ENCODE data around the gene ABCB8. TPM values are rescaled to one million over a fixed set of nuclear protein-coding genes. Genes with fewer than 3 reads are reported as not detected.

Gene ABCB8
- total RNA-seq, 1 donor from 2014 or later = 17.4 TPM

DNA sequence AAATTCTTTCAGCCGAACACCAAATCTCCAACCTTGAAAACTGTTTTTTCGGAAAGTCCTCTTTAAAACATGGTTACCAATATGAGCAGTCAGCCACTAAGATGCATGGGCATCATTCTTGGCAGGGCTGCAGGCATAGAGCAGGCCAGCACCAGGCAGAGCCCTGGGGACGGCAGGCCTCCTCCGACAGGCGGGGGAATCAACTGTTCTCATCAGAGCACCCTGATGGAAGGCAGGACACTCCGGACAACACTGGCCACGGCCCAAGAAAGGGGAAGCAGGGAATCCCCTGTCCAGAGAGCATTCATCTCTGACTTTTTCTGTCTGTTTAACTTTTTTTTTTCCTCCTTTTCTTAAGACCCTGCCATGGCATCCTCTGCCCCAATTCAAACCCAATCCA lies 38.8 kb upstream of the ABCB8 start:
- H3K27me3 Mint-ChIP-seq (ENCODE audit: unreplicated experiment) = peaks cover 5% of the 10 kb centered on the region

GRCh38 chr7:150990416-150991186 lies 37.6 kb upstream of the ABCB8 start, which contains the start of gene NOS3:
Gene NOS3 (plus strand): TSS chr7:150991017. CDS start chr7:150993804, 2,787 bp downstream.
- Mint-ChIP-seq H3K4me3 (ENCODE audit: unreplicated experiment) (peak within 1 kb of the TSS; percentile 26), H3K9me3 (ENCODE audit: unreplicated experiment) (peaks cover 7% of the 10 kb centered on the region), H3K27me3 (ENCODE audit: unreplicated experiment) (peaks cover 5% of the 10 kb centered on the region), H3K27ac (ENCODE audit: unreplicated experiment) (no peak within 1 kb of the TSS), H3K4me1 (ENCODE audit: unreplicated experiment) (peaks cover 30% of the 10 kb centered on the region), H3K36me3 (ENCODE audit: low read depth, unreplicated experiment) (peaks cover 23% of the 10 kb centered on the region)
- TF ChIP-seq CTCF (IDR thresholded peaks at IDR 0.05; ENCODE audit: unreplicated experiment) = no peak
- no peak for DNase-seq (ENCODE audit: low spot score)

More for the DNA sequence above, 38.8 kb upstream of the ABCB8 start:
- no peak overlapping the region for H3K27ac Mint-ChIP-seq (ENCODE audit: unreplicated experiment)
- TF ChIP-seq CTCF (IDR thresholded peaks at IDR 0.05; ENCODE audit: unreplicated experiment) = no peak
- no peak overlapping the region for H3K4me3 Mint-ChIP-seq (ENCODE audit: unreplicated experiment)
- H3K36me3 Mint-ChIP-seq (ENCODE audit: low read depth, unreplicated experiment) = peaks cover 23% of the 10 kb centered on the region
- peaks cover 30% of the 10 kb centered on the region for H3K4me1 Mint-ChIP-seq (ENCODE audit: unreplicated experiment)
- peaks cover 7% of the 10 kb centered on the region for H3K9me3 Mint-ChIP-seq (ENCODE audit: unreplicated experiment)
- DNase-seq (ENCODE audit: low spot score) = no peak

- Mint-ChIP-seq H3K36me3 (ENCODE audit: low read depth, unreplicated experiment) (peaks cover 23% of the 10 kb centered on the region), H3K4me3 (ENCODE audit: unreplicated experiment) (no peak overlapping the region), H3K27ac (ENCODE audit: unreplicated experiment) (no peak overlapping the region), H3K4me1 (ENCODE audit: unreplicated experiment) (peaks cover 23% of the 10 kb centered on the region), H3K9me3 (ENCODE audit: unreplicated experiment) (peaks cover 7% of the 10 kb centered on the region), H3K27me3 (ENCODE audit: unreplicated experiment) (peaks cover 5% of the 10 kb centered on the region)
- DNase-seq (ENCODE audit: low spot score) = no peak
- TF ChIP-seq CTCF (IDR thresholded peaks at IDR 0.05; ENCODE audit: unreplicated experiment) = no peak
Measured at GRCh38 chr7:150992051-150992640, 36.1 kb upstream of the ABCB8 start.

DNA sequence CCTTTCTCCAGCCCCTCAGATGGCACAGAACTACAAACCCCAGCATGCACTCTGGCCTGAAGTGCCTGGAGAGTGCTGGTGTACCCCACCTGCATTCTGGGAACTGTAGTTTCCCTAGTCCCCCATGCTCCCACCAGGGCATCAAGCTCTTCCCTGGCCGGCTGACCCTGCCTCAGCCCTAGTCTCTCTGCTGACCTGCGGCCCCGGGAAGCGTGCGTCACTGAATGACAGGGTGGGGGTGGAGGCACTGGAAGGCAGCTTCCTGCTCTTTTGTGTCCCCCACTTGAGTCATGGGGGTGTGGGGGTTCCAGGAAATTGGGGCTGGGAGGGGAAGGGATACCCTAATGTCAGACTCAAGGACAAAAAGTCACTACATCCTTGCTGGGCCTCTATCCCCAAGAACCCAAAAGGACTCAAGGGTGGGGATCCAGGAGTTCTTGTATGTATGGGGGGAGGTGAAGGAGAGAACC lies 35.4 kb upstream of the ABCB8 start:
- Mint-ChIP-seq H3K4me3 (ENCODE audit: unreplicated experiment) (no peak overlapping the region), H3K27ac (ENCODE audit: unreplicated experiment) (peak overlapping the region; percentile 7), H3K27me3 (ENCODE audit: unreplicated experiment) (peaks cover 11% of the 10 kb centered on the region), H3K36me3 (ENCODE audit: low read depth, unreplicated experiment) (peaks cover 29% of the 10 kb centered on the region), H3K9me3 (ENCODE audit: unreplicated experiment) (peaks cover 7% of the 10 kb centered on the region), H3K4me1 (ENCODE audit: unreplicated experiment) (peaks cover 26% of the 10 kb centered on the region)
- DNase-seq (ENCODE audit: low spot score) = peak; percentile 68
- TF ChIP-seq CTCF (IDR thresholded peaks at IDR 0.05; ENCODE audit: unreplicated experiment) = no peak

GRCh38 chr7:150993511-150993910 lies 34.7 kb upstream of the ABCB8 start:
- peaks cover 36% of the 10 kb centered on the region for H3K36me3 Mint-ChIP-seq (ENCODE audit: low read depth, unreplicated experiment)
- no peak overlapping the region for H3K27ac Mint-ChIP-seq (ENCODE audit: unreplicated experiment)
- peak; percentile 79 for DNase-seq (ENCODE audit: low spot score)
- TF ChIP-seq CTCF (IDR thresholded peaks at IDR 0.05; ENCODE audit: unreplicated experiment) = no peak
- H3K27me3 Mint-ChIP-seq (ENCODE audit: unreplicated experiment) = peaks cover 12% of the 10 kb centered on the region
- peaks cover 22% of the 10 kb centered on the region for H3K4me1 Mint-ChIP-seq (ENCODE audit: unreplicated experiment)
- H3K9me3 Mint-ChIP-seq (ENCODE audit: unreplicated experiment) = peaks cover 7% of the 10 kb centered on the region
- peak overlapping the region; percentile 84 for H3K4me3 Mint-ChIP-seq (ENCODE audit: unreplicated experiment)
